RWPE2 (cell line): Measurements from ENCODE around the gene USP49.

Source experiments
- ATAC-seq: fragments of 200-7000 bp; cut with Tn5 transposase; 3 replicates; pipeline ENCODE4 v1.9.1; 2021; ENCODE audit warnings: low read depth
- DNase-seq: peaks from one replicate; pipeline ENCODE4 v3.0.0-alpha.2; 2020; ENCODE audit warnings: low spot score
- H3K27ac ChIP-seq: fragments of 450-650 bp; 2 replicates; pipeline ENCODE4 v1.5.1; 2017; ENCODE audit warnings: mild to moderate bottlenecking; ENCODE audit not compliant: poor library complexity, severe bottlenecking
- H3K27me3 ChIP-seq: fragments of 250-450 bp; sonication (Bioruptor Pico); 2 replicates; pipeline ENCODE4 v1.5.1; 2021; ENCODE audit warnings: mild to moderate bottlenecking, moderate library complexity; ENCODE audit not compliant: insufficient read depth, poor library complexity, severe bottlenecking
- H3K36me3 ChIP-seq: fragments of 250-450 bp; sonication (Bioruptor Pico); 2 replicates; pipeline ENCODE4 v1.5.1; 2020; ENCODE audit warnings: low read depth, mild to moderate bottlenecking, moderate library complexity
- H3K4me1 ChIP-seq: fragments of 250-450 bp; sonication (Bioruptor Pico); 2 replicates; pipeline ENCODE4 v1.5.1; 2021; ENCODE audit warnings: mild to moderate bottlenecking, moderate library complexity; ENCODE audit not compliant: insufficient read depth, poor library complexity, severe bottlenecking
- H3K4me3 ChIP-seq: fragments of 250-450 bp; sonication (Bioruptor Pico); 2 replicates; pipeline ENCODE4 v1.5.1; 2021; ENCODE audit warnings: mild to moderate bottlenecking, moderate library complexity; ENCODE audit not compliant: severe bottlenecking
- H3K9me3 ChIP-seq: fragments of 250-450 bp; sonication (Bioruptor Pico); 2 replicates; pipeline ENCODE4 v1.5.1; 2021; ENCODE audit warnings: mild to moderate bottlenecking, moderate library complexity; ENCODE audit not compliant: severe bottlenecking
- TF ChIP-seq, protein P1 (sequence below): fragments of 450-650 bp; IDR thresholded peaks from one replicate; pipeline ENCODE4 v1.5.1; 2017; ENCODE audit warnings: mild to moderate bottlenecking, moderate library complexity; ENCODE audit not compliant: poor library complexity, severe bottlenecking

The USP49 gene

DNA sequence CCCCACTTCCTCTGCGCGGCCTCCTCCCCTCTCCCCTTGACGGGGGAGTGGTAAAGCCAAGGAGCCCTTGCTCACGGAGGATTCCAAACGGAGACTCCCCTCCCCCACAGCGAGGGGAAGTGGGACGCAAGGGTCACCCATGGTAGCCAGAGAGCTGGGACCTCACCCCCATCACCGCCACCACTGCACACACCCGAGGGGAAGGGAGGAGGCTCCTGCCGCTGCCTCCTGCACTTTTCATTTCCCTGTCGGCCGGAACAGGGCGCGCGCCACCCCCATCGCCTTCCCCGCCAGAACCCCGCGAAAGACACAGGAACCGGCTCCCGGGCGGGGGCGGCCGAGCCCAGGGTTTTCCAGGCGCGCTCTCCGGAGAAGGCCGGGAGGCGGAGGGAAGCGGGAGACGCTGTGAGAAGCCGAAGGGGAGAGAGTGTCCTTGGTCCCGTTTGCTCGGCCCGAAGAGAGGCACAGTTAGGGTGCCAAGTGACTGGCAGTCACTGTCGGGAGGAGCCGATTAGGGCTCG, 45.6 kb upstream of the USP49 start:
- H3K9me3 ChIP-seq = no peaks in the 10 kb centered on the region
- H3K27me3 ChIP-seq = no peaks in the 10 kb centered on the region
- TF ChIP-seq, protein P1, sequence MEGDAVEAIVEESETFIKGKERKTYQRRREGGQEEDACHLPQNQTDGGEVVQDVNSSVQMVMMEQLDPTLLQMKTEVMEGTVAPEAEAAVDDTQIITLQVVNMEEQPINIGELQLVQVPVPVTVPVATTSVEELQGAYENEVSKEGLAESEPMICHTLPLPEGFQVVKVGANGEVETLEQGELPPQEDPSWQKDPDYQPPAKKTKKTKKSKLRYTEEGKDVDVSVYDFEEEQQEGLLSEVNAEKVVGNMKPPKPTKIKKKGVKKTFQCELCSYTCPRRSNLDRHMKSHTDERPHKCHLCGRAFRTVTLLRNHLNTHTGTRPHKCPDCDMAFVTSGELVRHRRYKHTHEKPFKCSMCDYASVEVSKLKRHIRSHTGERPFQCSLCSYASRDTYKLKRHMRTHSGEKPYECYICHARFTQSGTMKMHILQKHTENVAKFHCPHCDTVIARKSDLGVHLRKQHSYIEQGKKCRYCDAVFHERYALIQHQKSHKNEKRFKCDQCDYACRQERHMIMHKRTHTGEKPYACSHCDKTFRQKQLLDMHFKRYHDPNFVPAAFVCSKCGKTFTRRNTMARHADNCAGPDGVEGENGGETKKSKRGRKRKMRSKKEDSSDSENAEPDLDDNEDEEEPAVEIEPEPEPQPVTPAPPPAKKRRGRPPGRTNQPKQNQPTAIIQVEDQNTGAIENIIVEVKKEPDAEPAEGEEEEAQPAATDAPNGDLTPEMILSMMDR = no peak
- DNase-seq (no peak), ATAC-seq (0 out of 3 replicates have a peak, but pooled peaks have one; percentile 1)
- peaks cover 22% of the 10 kb centered on the region for H3K36me3 ChIP-seq
- H3K4me1 ChIP-seq = peaks cover 16% of the 10 kb centered on the region
- H3K27ac ChIP-seq = peak overlapping the region; percentile 85
- H3K4me3 ChIP-seq = peak overlapping the region; percentile 88

- Histone ChIP-seq H3K27ac (peak overlapping the region; percentile 85), H3K36me3 (peaks cover 30% of the 10 kb centered on the region), H3K4me3 (peak overlapping the region; percentile 88), H3K9me3 (no peaks in the 10 kb centered on the region), H3K4me1 (peaks cover 16% of the 10 kb centered on the region), H3K27me3 (no peaks in the 10 kb centered on the region)
- DNase-seq = no peak
- TF ChIP-seq, protein P1 = no peak
- peak; percentile 9; the same call in 2 of the 3 replicates for ATAC-seq
Observed at GRCh38 chr6:41939848-41940758, 44.9 kb upstream of the USP49 start.

DNA sequence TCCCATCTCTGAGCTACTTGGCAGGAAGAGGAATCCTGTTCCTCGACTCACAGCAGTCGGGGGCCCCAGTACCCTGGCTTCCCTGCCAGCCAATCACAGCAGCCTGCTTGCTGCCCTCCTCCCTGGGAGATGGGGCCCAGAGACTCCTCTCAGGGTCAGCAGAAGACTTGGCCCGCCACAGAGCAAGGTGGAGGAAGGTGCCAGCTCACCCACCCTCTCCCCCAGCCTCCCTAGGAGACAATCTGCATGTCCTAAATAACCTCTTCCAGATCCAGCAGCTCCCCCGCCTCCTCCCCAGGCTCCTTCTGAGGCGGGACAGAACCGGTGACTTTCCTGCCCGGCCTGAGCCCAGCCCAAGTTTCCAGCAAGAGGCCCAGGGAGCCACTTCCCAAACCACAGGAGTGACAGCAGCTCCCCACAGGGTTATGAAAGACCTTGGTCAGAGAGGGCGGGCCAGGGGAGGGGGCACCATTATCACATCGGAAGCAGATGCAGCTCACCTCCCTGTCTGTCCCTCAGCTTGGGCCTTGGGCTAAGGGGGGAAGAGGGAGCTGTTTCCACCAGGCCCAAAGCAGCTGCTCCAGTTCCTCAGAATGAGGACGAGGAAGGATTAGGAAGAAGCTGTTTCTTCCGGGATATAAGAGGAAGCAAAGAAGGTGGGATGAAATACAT, 44.1 kb upstream of the USP49 start:
- 0 out of 3 replicates have a peak, but pooled peaks have one; percentile 0 for ATAC-seq
- Histone ChIP-seq H3K27me3 (no peaks in the 10 kb centered on the region), H3K36me3 (peaks cover 38% of the 10 kb centered on the region), H3K4me1 (peaks cover 16% of the 10 kb centered on the region), H3K4me3 (no peak overlapping the region), H3K9me3 (no peaks in the 10 kb centered on the region), H3K27ac (peak overlapping the region; percentile 85)
- DNase-seq = no peak
- TF ChIP-seq, protein P1 = no peak

DNA sequence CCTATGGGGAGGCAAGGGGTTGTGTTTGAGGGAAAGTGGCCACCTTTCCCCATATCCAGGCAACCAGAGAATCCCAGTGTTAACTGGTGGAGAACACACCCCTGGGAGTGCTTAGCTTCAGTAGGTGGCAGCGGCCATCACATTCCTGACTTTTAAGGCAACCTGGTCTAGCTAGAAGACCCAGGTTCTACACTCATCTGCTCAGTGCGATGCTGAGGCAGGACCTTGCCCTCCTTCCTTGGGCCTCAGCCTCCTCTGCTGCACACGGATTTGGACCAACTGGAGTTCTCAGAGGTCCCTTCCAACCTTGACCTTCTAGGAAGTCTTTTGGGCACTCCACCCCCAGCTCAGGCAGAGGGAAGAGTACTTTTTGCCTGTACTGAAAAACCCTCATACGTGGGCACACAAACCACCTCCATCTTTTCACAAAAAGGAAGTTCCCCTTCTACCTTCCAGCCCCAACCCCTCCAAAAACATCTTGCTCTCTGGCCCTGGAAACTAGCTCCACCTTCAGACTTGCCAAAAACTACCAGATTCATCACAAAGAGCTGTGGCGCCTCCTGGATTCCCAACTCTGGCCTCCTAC, 43.5 kb upstream of the USP49 start:
- DNase-seq (no peak), ATAC-seq (no peak)
- Histone ChIP-seq H3K27me3 (no peaks in the 10 kb centered on the region), H3K4me1 (peaks cover 16% of the 10 kb centered on the region), H3K9me3 (no peaks in the 10 kb centered on the region), H3K27ac (peak overlapping the region; percentile 85), H3K36me3 (peaks cover 44% of the 10 kb centered on the region), H3K4me3 (no peak overlapping the region)
- TF ChIP-seq, protein P1 = no peak
